Endothelial cell (in vitro differentiated cells): ENCODE data around the gene APBA2. TPM values are rescaled to one million over a fixed set of nuclear protein-coding genes. Genes with fewer than 3 reads are reported as not detected.

Source experiments
- DNase-seq: peaks from one replicate; pipeline ENCODE4 v3.0.0; 2021; ENCODE audit warnings: low spot score
- H3K27ac Mint-ChIP-seq: one replicate; pipeline ENCODE4 v1.8.0; 2021; ENCODE audit warnings: mixed read lengths, inconsistent platforms; ENCODE audit not compliant: unreplicated experiment
- H3K27me3 Mint-ChIP-seq: one replicate; pipeline ENCODE4 v1.8.0; 2021; ENCODE audit warnings: mild to moderate bottlenecking, moderate library complexity, mixed read lengths, inconsistent platforms; ENCODE audit not compliant: unreplicated experiment
- H3K36me3 Mint-ChIP-seq: one replicate; pipeline ENCODE4 v1.8.0; 2021; ENCODE audit warnings: mild to moderate bottlenecking, low read depth, mixed read lengths, inconsistent platforms; ENCODE audit not compliant: unreplicated experiment
- H3K4me1 Mint-ChIP-seq: one replicate; pipeline ENCODE4 v1.8.0; 2021; ENCODE audit warnings: mild to moderate bottlenecking, mixed read lengths, inconsistent platforms; ENCODE audit not compliant: unreplicated experiment
- H3K4me3 Mint-ChIP-seq: one replicate; pipeline ENCODE4 v1.8.0; 2021; ENCODE audit warnings: mild to moderate bottlenecking, mixed read lengths, inconsistent platforms; ENCODE audit not compliant: unreplicated experiment
- H3K9me3 Mint-ChIP-seq: one replicate; pipeline ENCODE4 v1.8.0; 2021; ENCODE audit warnings: mixed read lengths, inconsistent platforms; ENCODE audit not compliant: unreplicated experiment
- CTCF ChIP-seq: fragments of 200-600 bp; sonication (generic); IDR thresholded peaks from one replicate; pipeline ENCODE4 v1.5.0; 2021; ENCODE audit warnings: antibody characterized with exemption; ENCODE audit not compliant: unreplicated experiment
- total RNA-seq: library from RNA; stranded (reverse); fragmentation: NEBNext Ultra II Directional; extraction: Animal tissue kit (Norgen Biotek cat#: 25700); gene quantifications from one replicate; pipeline ENCODE4 v1.2.1, GENCODE V29; 2021; ENCODE audit not compliant: unreplicated experiment

APBA2 gene
- total RNA-seq, 1 donor from 2014 or later = 33.1 TPM

- Mint-ChIP-seq H3K27me3 (peaks cover 22% of the 10 kb centered on the region), H3K36me3 (peaks cover 15% of the 10 kb centered on the region), H3K9me3 (no peaks in the 10 kb centered on the region), H3K4me1 (no peaks in the 10 kb centered on the region), H3K27ac (no peak overlapping the region), H3K4me3 (no peak overlapping the region)
- DNase-seq = no peak
- TF ChIP-seq CTCF = no peak
Observed at GRCh38 chr15:29091666-29092065, 205.9 kb downstream of the APBA2 start.

- Mint-ChIP-seq H3K9me3 (no peaks in the 10 kb centered on the region), H3K36me3 (peaks cover 15% of the 10 kb centered on the region), H3K4me3 (no peak overlapping the region), H3K27ac (no peak overlapping the region), H3K4me1 (no peaks in the 10 kb centered on the region), H3K27me3 (peaks cover 22% of the 10 kb centered on the region)
- no peak for TF ChIP-seq CTCF
- DNase-seq = no peak
Observed at GRCh38 chr15:29092376-29093064, 206.7 kb downstream of the APBA2 start.

GRCh38 chr15:29093065-29093435 lies 207.3 kb downstream of the APBA2 start:
- Mint-ChIP-seq H3K36me3 (peaks cover 11% of the 10 kb centered on the region), H3K27ac (no peak overlapping the region), H3K27me3 (peaks cover 22% of the 10 kb centered on the region), H3K4me1 (no peaks in the 10 kb centered on the region), H3K9me3 (no peaks in the 10 kb centered on the region), H3K4me3 (no peak overlapping the region)
- no peak for TF ChIP-seq CTCF
- DNase-seq = no peak

- Mint-ChIP-seq H3K27me3 (peaks cover 15% of the 10 kb centered on the region), H3K27ac (no peak overlapping the region), H3K4me1 (no peaks in the 10 kb centered on the region), H3K36me3 (peaks cover 14% of the 10 kb centered on the region), H3K9me3 (no peaks in the 10 kb centered on the region), H3K4me3 (peak overlapping the region; percentile 56)
- TF ChIP-seq CTCF = no peak
- no peak for DNase-seq
Observed at GRCh38 chr15:29093696-29094343, 208.0 kb downstream of the APBA2 start.

GRCh38 chr15:29094711-29095110 lies 208.9 kb downstream of the APBA2 start:
- H3K4me1 Mint-ChIP-seq = no peaks in the 10 kb centered on the region
- no peak for TF ChIP-seq CTCF
- H3K4me3 Mint-ChIP-seq = no peak overlapping the region
- no peak for DNase-seq
- no peak overlapping the region for H3K27ac Mint-ChIP-seq
- H3K9me3 Mint-ChIP-seq = no peaks in the 10 kb centered on the region
- peaks cover 12% of the 10 kb centered on the region for H3K27me3 Mint-ChIP-seq
- peaks cover 18% of the 10 kb centered on the region for H3K36me3 Mint-ChIP-seq
